ENCODE results near the gene INPP5K.
A peak's percentile ranks its signal among the peaks of the same experiment; 100 is the strongest.

The INPP5K gene

GRCh38 chr17:1518410-1518809 is 2.0 kb upstream of the INPP5K start:
- ChIA-PET POLR2A (interaction anchor here (1.4 kb wide), 1 partner anchor 9 kb away, joined by 3 read pairs; no protein-coding TSS in a partner anchor), CTCF (interaction anchor here (0.7 kb wide), 1 partner anchor 11 kb away, joined by 3 read pairs; no protein-coding TSS in a partner anchor)
- TF ChIP-seq BHLHE40 (IDR thresholded peaks at IDR 0.05; ENCODE audit: borderline replicate concordance) (no peak), TARDBP (IDR thresholded peaks at IDR 0.05) (no peak), PKNOX1 (IDR thresholded peaks at IDR 0.05) (no peak), ARNT (IDR thresholded peaks at IDR 0.05) (no peak), CTBP1 (IDR thresholded peaks at IDR 0.05; ENCODE audit: borderline replicate concordance) (no peak), ELF4 (IDR thresholded peaks at IDR 0.05) (no peak), HDGF (IDR thresholded peaks at IDR 0.05; ENCODE audit: borderline replicate concordance) (no peak), SP1 (IDR thresholded peaks at IDR 0.05) (no peak), FOXA1 (IDR thresholded peaks at IDR 0.05) (no peak), LEF1 (IDR thresholded peaks at IDR 0.05; ENCODE audit: borderline replicate concordance) (no peak), NFRKB (IDR thresholded peaks at IDR 0.05) (no peak), FOXK2 (IDR thresholded peaks at IDR 0.05) (no peak), SUZ12 (IDR thresholded peaks at IDR 0.05) (no peak), ZNF384 (IDR thresholded peaks at IDR 0.05) (no peak), L3MBTL2 (conservative IDR thresholded peaks at IDR 0.05) (no peak), FOXM1 (IDR thresholded peaks at IDR 0.05; ENCODE audit: borderline replicate concordance) (no peak)
- DNase-seq (ENCODE audit: extremely low spot score): no peak

GRCh38 chr17:1515640-1516387 is 598 bp downstream of the INPP5K start:
- POLR2A ChIA-PET: interaction anchor here (0.6 to 2.4 kb wide), 31 partner anchors 10 to 249 kb away, joined by 3 to 18 read pairs (median 3); partner anchors contain the start of genes CRK, MYO1C and SLC43A2
- CTCF ChIA-PET: interaction anchor here (0.6 to 2.4 kb wide), 8 partner anchors 18 to 459 kb away, joined by 3 to 15 read pairs (median 3); no protein-coding TSS in a partner anchor
- TF ChIP-seq SUZ12 (IDR thresholded peaks at IDR 0.05): no peak
- no peak for TF ChIP-seq SP1 (IDR thresholded peaks at IDR 0.05)
- no peak for TF ChIP-seq ZNF384 (IDR thresholded peaks at IDR 0.05)
- no peak for TF ChIP-seq HDGF (IDR thresholded peaks at IDR 0.05; ENCODE audit: borderline replicate concordance)
- TF ChIP-seq CTBP1 (IDR thresholded peaks at IDR 0.05; ENCODE audit: borderline replicate concordance): no peak
- no peak for TF ChIP-seq NFRKB (IDR thresholded peaks at IDR 0.05)
- no peak for TF ChIP-seq BHLHE40 (IDR thresholded peaks at IDR 0.05; ENCODE audit: borderline replicate concordance)
- no peak for TF ChIP-seq FOXK2 (IDR thresholded peaks at IDR 0.05)
- no peak for TF ChIP-seq LEF1 (IDR thresholded peaks at IDR 0.05; ENCODE audit: borderline replicate concordance)
- TF ChIP-seq FOXA1 (IDR thresholded peaks at IDR 0.05): no peak
- no peak for TF ChIP-seq ARNT (IDR thresholded peaks at IDR 0.05)
- no peak for TF ChIP-seq ELF4 (IDR thresholded peaks at IDR 0.05)
- TF ChIP-seq L3MBTL2 (conservative IDR thresholded peaks at IDR 0.05): no peak; the same call in 1 of the 2 replicates
- TF ChIP-seq FOXM1 (IDR thresholded peaks at IDR 0.05; ENCODE audit: borderline replicate concordance): no peak
- TF ChIP-seq PKNOX1 (IDR thresholded peaks at IDR 0.05): no peak
- TF ChIP-seq TARDBP (IDR thresholded peaks at IDR 0.05): no peak
- DNase-seq (ENCODE audit: extremely low spot score): peak; percentile 58

- CTCF ChIA-PET: no interaction called here
- TF ChIP-seq ELF4 (IDR thresholded peaks at IDR 0.05): no peak
- no peak for TF ChIP-seq FOXA1 (IDR thresholded peaks at IDR 0.05)
- no peak for TF ChIP-seq LEF1 (IDR thresholded peaks at IDR 0.05; ENCODE audit: borderline replicate concordance)
- TF ChIP-seq FOXK2 (IDR thresholded peaks at IDR 0.05): no peak
- no peak for TF ChIP-seq ZNF384 (IDR thresholded peaks at IDR 0.05)
- POLR2A ChIA-PET: no interaction called here
- no peak for DNase-seq (ENCODE audit: extremely low spot score)
Measured at GRCh38 chr17:1512351-1512750, 4.1 kb downstream of the INPP5K start.

- ChIA-PET POLR2A (no interaction called here), CTCF (no interaction called here)
- no peak for DNase-seq (ENCODE audit: extremely low spot score)
- no peak for TF ChIP-seq FOXM1 (IDR thresholded peaks at IDR 0.05; ENCODE audit: borderline replicate concordance)
- TF ChIP-seq TARDBP (IDR thresholded peaks at IDR 0.05): no peak
- TF ChIP-seq ELF4 (IDR thresholded peaks at IDR 0.05): no peak
- TF ChIP-seq PKNOX1 (IDR thresholded peaks at IDR 0.05): no peak
- no peak for TF ChIP-seq SUZ12 (IDR thresholded peaks at IDR 0.05)
- TF ChIP-seq LEF1 (IDR thresholded peaks at IDR 0.05; ENCODE audit: borderline replicate concordance): no peak
- no peak for TF ChIP-seq CTBP1 (IDR thresholded peaks at IDR 0.05; ENCODE audit: borderline replicate concordance)
- TF ChIP-seq ARNT (IDR thresholded peaks at IDR 0.05): no peak
- TF ChIP-seq SP1 (IDR thresholded peaks at IDR 0.05): no peak
- no peak for TF ChIP-seq FOXA1 (IDR thresholded peaks at IDR 0.05)
- no peak for TF ChIP-seq FOXK2 (IDR thresholded peaks at IDR 0.05)
- no peak for TF ChIP-seq ZNF384 (IDR thresholded peaks at IDR 0.05)
- no peak for TF ChIP-seq BHLHE40 (IDR thresholded peaks at IDR 0.05; ENCODE audit: borderline replicate concordance)
- no peak for TF ChIP-seq NFRKB (IDR thresholded peaks at IDR 0.05)
- no peak for TF ChIP-seq HDGF (IDR thresholded peaks at IDR 0.05; ENCODE audit: borderline replicate concordance)
- TF ChIP-seq L3MBTL2 (conservative IDR thresholded peaks at IDR 0.05): no peak
Measured at GRCh38 chr17:1511756-1512321, 4.6 kb downstream of the INPP5K start.

GRCh38 chr17:1511290-1511689 is 5.1 kb downstream of the INPP5K start:
- ChIA-PET POLR2A (no interaction called here), CTCF (no interaction called here)
- no peak for DNase-seq (ENCODE audit: extremely low spot score)
- TF ChIP-seq FOXM1 (IDR thresholded peaks at IDR 0.05; ENCODE audit: borderline replicate concordance) (no peak), ZNF384 (IDR thresholded peaks at IDR 0.05) (no peak), CTBP1 (IDR thresholded peaks at IDR 0.05; ENCODE audit: borderline replicate concordance) (no peak), LEF1 (IDR thresholded peaks at IDR 0.05; ENCODE audit: borderline replicate concordance) (no peak), ELF4 (IDR thresholded peaks at IDR 0.05) (no peak), SUZ12 (IDR thresholded peaks at IDR 0.05) (no peak), L3MBTL2 (conservative IDR thresholded peaks at IDR 0.05) (no peak), FOXA1 (IDR thresholded peaks at IDR 0.05) (no peak), SP1 (IDR thresholded peaks at IDR 0.05) (no peak), NFRKB (IDR thresholded peaks at IDR 0.05) (no peak), PKNOX1 (IDR thresholded peaks at IDR 0.05) (no peak), BHLHE40 (IDR thresholded peaks at IDR 0.05; ENCODE audit: borderline replicate concordance) (no peak), TARDBP (IDR thresholded peaks at IDR 0.05) (no peak), ARNT (IDR thresholded peaks at IDR 0.05) (no peak), FOXK2 (IDR thresholded peaks at IDR 0.05) (no peak), HDGF (IDR thresholded peaks at IDR 0.05; ENCODE audit: borderline replicate concordance) (no peak)

Measured in HEK293T (cell line).